ENCODE measurements around the gene PRKG1.

The PRKG1 gene

DNA sequence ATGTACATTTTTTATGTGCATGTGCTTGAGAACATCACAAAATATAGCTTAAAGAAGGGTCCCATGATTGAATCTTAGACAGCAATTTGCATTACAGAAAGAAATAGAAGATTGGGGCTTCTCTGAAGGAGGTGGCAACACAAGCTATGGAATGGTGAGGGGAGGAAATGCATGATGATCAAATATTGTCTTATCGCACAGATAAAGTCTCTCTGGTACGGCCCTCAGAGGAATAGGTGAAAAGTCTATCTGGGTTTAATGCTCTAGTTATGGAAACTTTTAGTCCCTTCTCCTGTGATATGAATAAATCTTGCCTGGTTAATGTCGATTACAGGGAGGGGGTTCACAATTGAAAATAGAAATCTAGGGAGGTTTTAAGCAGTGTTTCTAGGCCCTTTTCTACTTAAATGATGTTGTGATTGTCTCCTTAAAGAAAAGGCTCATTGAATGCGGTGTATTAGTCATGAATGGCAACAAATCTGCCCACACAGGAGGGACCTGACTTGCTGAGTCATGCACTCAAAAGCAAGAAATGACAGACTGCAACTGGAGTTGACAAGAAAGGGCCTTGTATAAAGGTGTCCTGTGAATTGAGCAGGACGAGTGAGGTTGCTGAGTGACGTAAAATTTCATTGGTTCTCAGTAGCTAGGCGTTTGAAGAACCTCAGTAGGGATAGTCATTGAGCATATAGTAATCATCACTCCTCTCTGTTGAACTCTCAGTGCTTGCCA, 758.5 kb downstream of the PRKG1 start:
- Mint-ChIP-seq H3K36me3 (ENCODE audit: insufficient read depth) (no peaks in the 10 kb centered on the region), H3K4me1 (ENCODE audit: low read depth in 2 of 2) (no peaks in the 10 kb centered on the region), H3K9me3 (no peaks in the 10 kb centered on the region), H3K27me3 (no peaks in the 10 kb centered on the region), H3K27ac (no peak overlapping the region), H3K4me3 (no peak overlapping the region)
- no peak for ATAC-seq (replicated peaks)
- no peak for DNase-seq

DNA sequence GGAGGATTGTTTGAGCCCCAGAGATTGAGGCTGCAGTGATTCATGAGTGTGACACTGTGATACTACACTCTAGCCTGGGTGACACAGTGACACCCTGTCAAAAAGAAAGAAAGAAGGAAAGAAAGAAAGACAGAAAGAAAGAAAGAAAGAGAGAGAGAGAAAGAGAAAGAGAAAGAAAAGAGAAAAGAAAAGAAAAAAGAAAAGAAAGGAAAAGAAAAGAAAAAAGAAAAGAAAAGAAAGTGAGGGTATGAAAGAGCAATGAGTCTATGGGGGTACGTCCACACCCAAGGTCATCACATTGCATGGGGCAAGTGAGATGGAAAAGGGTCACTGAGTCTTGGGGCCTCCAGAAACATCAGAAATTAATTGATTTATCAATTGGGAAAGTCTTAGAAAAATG, 760.3 kb downstream of the PRKG1 start:
- no peak for ATAC-seq (replicated peaks)
- H3K36me3 Mint-ChIP-seq (ENCODE audit: insufficient read depth), result no peaks in the 10 kb centered on the region

GRCh38 chr10:51838471-51838870, 764.2 kb downstream of the PRKG1 start:
- Mint-ChIP-seq H3K27ac (no peak overlapping the region), H3K4me3 (no peak overlapping the region), H3K36me3 (ENCODE audit: insufficient read depth) (no peaks in the 10 kb centered on the region), H3K9me3 (no peaks in the 10 kb centered on the region), H3K4me1 (ENCODE audit: low read depth in 2 of 2) (no peaks in the 10 kb centered on the region), H3K27me3 (no peaks in the 10 kb centered on the region)
- DNase-seq (no peak), ATAC-seq (replicated peaks) (no peak)

More for the DNA sequence above, 760.3 kb downstream of the PRKG1 start:
- H3K27ac Mint-ChIP-seq, result no peak overlapping the region
- no peaks in the 10 kb centered on the region for H3K4me1 Mint-ChIP-seq (ENCODE audit: low read depth in 2 of 2)
- DNase-seq, result no peak
- H3K27me3 Mint-ChIP-seq, result no peaks in the 10 kb centered on the region
- H3K9me3 Mint-ChIP-seq, result no peaks in the 10 kb centered on the region
- no peak overlapping the region for H3K4me3 Mint-ChIP-seq

DNA sequence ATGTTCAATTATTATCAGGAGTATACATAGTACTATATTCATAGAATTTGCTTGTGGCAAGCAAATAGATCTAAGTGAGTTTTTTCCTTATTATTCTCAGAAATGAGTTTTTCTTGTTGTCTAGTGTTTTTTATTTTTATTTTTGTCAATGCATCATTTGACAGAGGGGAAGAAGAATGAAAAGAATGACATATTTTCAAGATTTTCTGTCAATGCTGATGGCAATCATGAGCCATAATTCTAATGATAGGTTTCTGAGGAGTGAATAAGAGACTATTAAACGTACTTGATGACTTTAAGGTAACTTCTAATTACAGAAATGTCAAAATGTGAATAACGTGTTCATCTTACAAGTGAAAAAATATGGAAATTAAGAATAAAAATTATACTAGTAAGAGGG, 769.7 kb downstream of the PRKG1 start:
- DNase-seq (no peak), ATAC-seq (replicated peaks) (no peak)
- no peak overlapping the region for H3K4me3 Mint-ChIP-seq
- H3K9me3 Mint-ChIP-seq, result no peaks in the 10 kb centered on the region
- H3K36me3 Mint-ChIP-seq (ENCODE audit: insufficient read depth), result no peaks in the 10 kb centered on the region
- no peaks in the 10 kb centered on the region for H3K4me1 Mint-ChIP-seq (ENCODE audit: low read depth in 2 of 2)
- no peaks in the 10 kb centered on the region for H3K27me3 Mint-ChIP-seq
- no peak overlapping the region for H3K27ac Mint-ChIP-seq

DNA sequence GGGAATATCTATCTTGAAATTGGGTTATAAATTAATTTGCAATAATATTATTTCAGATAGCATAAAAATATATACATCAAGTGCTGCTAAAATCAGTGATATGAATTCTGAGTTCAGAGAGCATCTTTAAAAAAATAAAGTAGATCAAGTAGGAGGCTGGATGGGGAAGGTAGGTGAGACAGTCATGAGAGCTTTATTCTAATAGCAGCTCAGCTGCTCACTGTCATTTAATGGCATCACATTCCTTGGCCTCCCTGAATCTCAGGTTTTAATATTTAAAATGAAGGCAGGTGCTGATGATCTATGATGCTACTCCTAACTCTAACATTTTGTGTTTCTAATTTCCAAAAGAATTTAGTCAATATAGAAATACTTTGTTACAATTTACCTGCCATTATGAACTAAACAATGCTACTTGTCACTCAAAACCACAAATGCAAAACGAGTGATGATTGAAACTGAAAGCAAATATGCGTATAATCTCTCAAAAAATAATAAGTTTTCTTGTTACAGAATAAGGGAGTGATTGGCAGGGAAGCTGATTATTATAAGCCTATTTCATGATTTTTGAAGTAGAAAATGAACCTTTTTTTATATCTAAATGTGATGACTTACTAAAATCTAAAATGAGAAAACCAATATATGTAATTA, 772.7 kb downstream of the PRKG1 start:
- ATAC-seq (replicated peaks) (no peak), DNase-seq (no peak)
- H3K9me3 Mint-ChIP-seq, result no peaks in the 10 kb centered on the region
- no peaks in the 10 kb centered on the region for H3K27me3 Mint-ChIP-seq
- no peaks in the 10 kb centered on the region for H3K36me3 Mint-ChIP-seq (ENCODE audit: insufficient read depth)
- H3K4me1 Mint-ChIP-seq (ENCODE audit: low read depth in 2 of 2), result no peaks in the 10 kb centered on the region
- no peak overlapping the region for H3K27ac Mint-ChIP-seq
- H3K4me3 Mint-ChIP-seq, result no peak overlapping the region

GRCh38 chr10:51852297-51852696, 778.0 kb downstream of the PRKG1 start:
- DNase-seq, result no peak
- no peak for ATAC-seq (replicated peaks)
- no peaks in the 10 kb centered on the region for H3K9me3 Mint-ChIP-seq
- H3K36me3 Mint-ChIP-seq (ENCODE audit: insufficient read depth), result no peaks in the 10 kb centered on the region
- H3K27ac Mint-ChIP-seq, result no peak overlapping the region
- H3K27me3 Mint-ChIP-seq, result peaks cover 0 to 10% of the 10 kb centered on the region in 2 donors
- no peaks in the 10 kb centered on the region for H3K4me1 Mint-ChIP-seq (ENCODE audit: low read depth in 2 of 2)
- H3K4me3 Mint-ChIP-seq, result no peak overlapping the region

- ATAC-seq (replicated peaks), result no peak
- no peak for DNase-seq
- Mint-ChIP-seq H3K4me1 (ENCODE audit: low read depth in 2 of 2) (no peaks in the 10 kb centered on the region), H3K27me3 (peaks cover 0 to 10% of the 10 kb centered on the region in 2 donors), H3K4me3 (no peak overlapping the region), H3K27ac (no peak overlapping the region), H3K36me3 (ENCODE audit: insufficient read depth) (no peaks in the 10 kb centered on the region), H3K9me3 (no peaks in the 10 kb centered on the region)
Measured at GRCh38 chr10:51857305-51857704, 783.0 kb downstream of the PRKG1 start.

DNA sequence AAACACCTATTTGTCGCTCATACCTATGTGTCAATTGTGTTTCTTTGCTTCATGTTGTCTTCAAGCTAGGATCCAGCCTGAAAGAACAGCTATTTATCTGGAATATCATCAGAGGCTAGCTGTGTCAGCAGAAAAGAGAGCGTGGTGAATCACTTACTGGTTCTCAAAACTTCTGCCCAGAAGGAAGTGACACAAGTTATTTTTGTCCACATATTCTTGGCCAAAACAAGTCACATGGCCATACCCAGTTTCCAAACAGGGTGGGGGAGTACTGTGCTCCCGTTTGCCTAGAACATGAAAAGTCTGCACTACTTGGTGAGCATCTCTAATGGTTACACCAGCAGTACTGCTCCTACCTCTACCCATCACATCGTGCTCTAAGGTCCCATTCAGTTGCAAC, 786.0 kb downstream of the PRKG1 start:
- Mint-ChIP-seq H3K27me3 (peaks cover 0 to 10% of the 10 kb centered on the region in 2 donors), H3K4me1 (ENCODE audit: low read depth in 2 of 2) (no peaks in the 10 kb centered on the region), H3K4me3 (no peak overlapping the region), H3K9me3 (no peaks in the 10 kb centered on the region), H3K36me3 (ENCODE audit: insufficient read depth) (no peaks in the 10 kb centered on the region), H3K27ac (no peak overlapping the region)
- DNase-seq, result no peak
- ATAC-seq (replicated peaks), result no peak

DNA sequence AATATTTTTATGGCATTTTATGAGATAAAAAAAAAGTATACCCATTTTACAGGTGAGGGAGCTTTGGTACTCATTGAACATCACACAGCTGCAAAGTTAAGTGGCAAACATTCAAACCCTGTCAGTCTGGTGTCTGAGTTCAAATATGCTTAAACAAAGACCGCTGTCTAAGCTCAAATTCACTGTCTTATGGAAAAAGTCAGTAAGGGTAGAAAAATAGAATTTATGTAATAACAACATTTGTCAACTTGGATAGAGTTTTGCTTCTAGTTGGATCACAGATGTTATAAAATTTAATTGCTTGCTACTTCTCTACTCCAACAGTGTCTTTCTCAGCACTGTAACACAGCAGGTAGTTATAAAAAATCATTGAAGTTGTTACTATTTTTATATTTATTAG, 786.8 kb downstream of the PRKG1 start:
- DNase-seq (no peak), ATAC-seq (replicated peaks) (no peak)
- Mint-ChIP-seq H3K27ac (no peak overlapping the region), H3K9me3 (no peaks in the 10 kb centered on the region), H3K27me3 (peaks cover 0 to 5% of the 10 kb centered on the region in 2 donors), H3K4me1 (ENCODE audit: low read depth in 2 of 2) (no peaks in the 10 kb centered on the region), H3K4me3 (no peak overlapping the region), H3K36me3 (ENCODE audit: insufficient read depth) (no peaks in the 10 kb centered on the region)

- no peaks in the 10 kb centered on the region for H3K36me3 Mint-ChIP-seq (ENCODE audit: insufficient read depth)
- no peak overlapping the region for H3K27ac Mint-ChIP-seq
- H3K27me3 Mint-ChIP-seq, result no peaks in the 10 kb centered on the region
- H3K9me3 Mint-ChIP-seq, result no peaks in the 10 kb centered on the region
- no peak overlapping the region for H3K4me3 Mint-ChIP-seq
- no peaks in the 10 kb centered on the region for H3K4me1 Mint-ChIP-seq (ENCODE audit: low read depth in 2 of 2)
- no peak for ATAC-seq (replicated peaks)
- no peak for DNase-seq
Measured at GRCh38 chr10:51861731-51862130, 787.4 kb downstream of the PRKG1 start.

GRCh38 chr10:51862149-51862548, 787.9 kb downstream of the PRKG1 start:
- DNase-seq, result no peak
- H3K27me3 Mint-ChIP-seq, result no peaks in the 10 kb centered on the region
- no peak overlapping the region for H3K4me3 Mint-ChIP-seq

GRCh38 chr10:51867956-51868355, 793.7 kb downstream of the PRKG1 start:
- H3K27ac Mint-ChIP-seq, result no peak overlapping the region
- ATAC-seq (replicated peaks) (no peak), DNase-seq (no peak)
- no peak overlapping the region for H3K4me3 Mint-ChIP-seq
- no peaks in the 10 kb centered on the region for H3K9me3 Mint-ChIP-seq
- H3K36me3 Mint-ChIP-seq (ENCODE audit: insufficient read depth), result no peaks in the 10 kb centered on the region
- peaks cover 0 to 3% of the 10 kb centered on the region in 2 donors for H3K4me1 Mint-ChIP-seq (ENCODE audit: low read depth in 2 of 2)
- H3K27me3 Mint-ChIP-seq, result no peaks in the 10 kb centered on the region

More at GRCh38 chr10:51862149-51862548, 787.9 kb downstream of the PRKG1 start:
- Mint-ChIP-seq H3K36me3 (ENCODE audit: insufficient read depth) (no peaks in the 10 kb centered on the region), H3K4me1 (ENCODE audit: low read depth in 2 of 2) (no peaks in the 10 kb centered on the region), H3K9me3 (no peaks in the 10 kb centered on the region), H3K27ac (no peak overlapping the region)
- no peak for ATAC-seq (replicated peaks)

DNA sequence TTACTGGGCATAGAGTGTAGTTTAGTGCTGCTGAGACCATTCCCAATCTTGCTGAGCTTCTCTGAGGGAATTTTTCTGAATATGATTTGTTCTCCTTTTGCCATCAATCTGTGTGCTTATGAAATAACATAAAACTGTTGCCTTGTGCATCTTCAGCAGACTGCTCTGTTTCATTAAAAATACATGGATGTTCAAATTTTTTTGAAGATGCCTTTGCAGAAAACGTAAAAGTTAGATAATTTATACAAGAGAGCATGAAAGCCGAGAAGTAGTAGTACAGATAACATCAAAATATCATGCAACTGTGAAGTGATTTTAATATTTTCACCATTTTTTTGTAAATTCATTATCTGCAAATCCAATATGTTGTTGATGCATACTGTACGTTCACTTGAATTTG, 799.8 kb downstream of the PRKG1 start:
- Mint-ChIP-seq H3K9me3 (no peaks in the 10 kb centered on the region), H3K36me3 (ENCODE audit: insufficient read depth) (no peaks in the 10 kb centered on the region), H3K4me1 (ENCODE audit: low read depth in 2 of 2) (peaks cover 4 to 5% of the 10 kb centered on the region in 2 donors), H3K27me3 (no peaks in the 10 kb centered on the region), H3K27ac (no peak overlapping the region), H3K4me3 (no peak overlapping the region)
- DNase-seq (no peak), ATAC-seq (replicated peaks) (no peak)

GRCh38 chr10:51875610-51876009, 801.3 kb downstream of the PRKG1 start:
- H3K27me3 Mint-ChIP-seq, result no peaks in the 10 kb centered on the region
- H3K36me3 Mint-ChIP-seq (ENCODE audit: insufficient read depth), result no peaks in the 10 kb centered on the region
- ATAC-seq (replicated peaks) (no peak), DNase-seq (no peak)
- H3K4me3 Mint-ChIP-seq, result no peak overlapping the region
- peaks cover 4 to 6% of the 10 kb centered on the region in 2 donors for H3K4me1 Mint-ChIP-seq (ENCODE audit: low read depth in 2 of 2)
- no peaks in the 10 kb centered on the region for H3K9me3 Mint-ChIP-seq
- no peak overlapping the region for H3K27ac Mint-ChIP-seq

All from effector memory CD8-positive, alpha-beta T cell (primary cell).